IMR-90 (cell line): ENCODE results near the gene PDGFRA. TPM values are rescaled to one million over a fixed set of nuclear protein-coding genes. Genes with fewer than 3 reads are reported as not detected.
A peak's percentile ranks its signal among the peaks of the same experiment; 100 is the strongest.

Experiments used
- ATAC-seq: fragments of 200-7000 bp; cut with Tn5 transposase; 2 replicates; pipeline ENCODE4 v1.9.1; 2020; ENCODE audit warnings: low read depth, mild to moderate bottlenecking, moderate library complexity
- BruUV-seq: library from RNA; stranded (reverse); fragments of 400-500 nt; replicated peaks from 2 replicates; lab custom pipeline; 2021; lab: Mats Ljungman, UMichigan
- CTCF ChIA-PET: fragments of 300-600 bp; formaldehyde crosslinking; extraction: SDS; loops from one replicate; lab custom pipeline; 2021; ENCODE audit warnings: antibody characterized with exemption; lab: Yijun Ruan, JAX
- POLR2A ChIA-PET: fragments of 300-600 bp; sonication (Branson Sonifier 250); formaldehyde crosslinking; loops from one replicate; lab custom pipeline; 2022; ENCODE audit warnings: antibody characterized with exemption; ENCODE audit not compliant: unreplicated experiment; lab: Charles Lee
- DNase-seq: peaks from one replicate; pipeline ENCODE4 v3.0.0; 2013
- H2AFZ ChIP-seq: replicated peaks from 2 replicates; pipeline ENCODE3; 2013; ENCODE audit warnings: low read length, mild to moderate bottlenecking; ENCODE audit not compliant: poor library complexity
- H2AK5ac ChIP-seq: 2 replicates; pipeline ENCODE4 v1.6.1; 2013; ENCODE audit warnings: low read depth, low read length, inconsistent platforms
- H2AK9ac ChIP-seq: replicated peaks from 2 replicates; pipeline ENCODE3; 2013; ENCODE audit warnings: mild to moderate bottlenecking, low read depth, low read length, moderate library complexity; ENCODE audit not compliant: poor library complexity
- H2BK120ac ChIP-seq: 2 replicates; pipeline ENCODE4 v1.6.1; 2013; ENCODE audit warnings: low read depth, low read length, inconsistent platforms
- H2BK15ac ChIP-seq: 3 replicates; pipeline ENCODE4 v1.6.1; 2013; ENCODE audit warnings: low read depth, low read length, inconsistent platforms
- H2BK20ac ChIP-seq: 2 replicates; pipeline ENCODE4 v1.6.1; 2013; ENCODE audit warnings: low read depth, mild to moderate bottlenecking, inconsistent platforms, low read length, moderate library complexity
- H2BK5ac ChIP-seq: 2 replicates; pipeline ENCODE4 v1.6.1; 2013; ENCODE audit warnings: mild to moderate bottlenecking, low read depth, low read length, inconsistent platforms; ENCODE audit not compliant: poor library complexity, severe bottlenecking
- H3K14ac ChIP-seq: replicated peaks from 2 replicates; pipeline ENCODE4 v1.6.1; 2013; ENCODE audit warnings: low read depth, low read length, inconsistent platforms
- H3K18ac ChIP-seq: 2 replicates; pipeline ENCODE4 v1.6.1; 2013; ENCODE audit warnings: low read depth, low read length, control low read depth
- H3K23ac ChIP-seq: 2 replicates; pipeline ENCODE4 v1.6.1; 2013; ENCODE audit warnings: low read depth, low read length, inconsistent platforms
- H3K27ac ChIP-seq: 2 replicates; pipeline ENCODE4 v1.5.1; 2013; ENCODE audit warnings: mild to moderate bottlenecking, control low read depth, low read length; ENCODE audit not compliant: insufficient read depth
- H3K27me3 ChIP-seq: 2 replicates; pipeline ENCODE4 v1.6.1; 2013; ENCODE audit warnings: low read length; ENCODE audit not compliant: control insufficient read depth, insufficient read depth
- H3K36me3 ChIP-seq: 2 replicates; pipeline ENCODE4 v1.6.1; 2013; ENCODE audit warnings: low read length, mixed read lengths; ENCODE audit not compliant: control insufficient read depth, insufficient read depth
- H3K4ac ChIP-seq: 2 replicates; pipeline ENCODE4 v1.6.1; 2013; ENCODE audit warnings: low read depth, low read length, inconsistent platforms
- H3K4me1 ChIP-seq: 2 replicates; pipeline ENCODE4 v1.6.1; 2013; ENCODE audit warnings: low read length, mixed read lengths; ENCODE audit not compliant: control insufficient read depth, insufficient read depth
- H3K4me2 ChIP-seq: 2 replicates; pipeline ENCODE4 v1.6.1; 2013; ENCODE audit warnings: low read depth, mild to moderate bottlenecking, control low read depth, low read length, moderate library complexity
- H3K4me3 ChIP-seq: 2 replicates; pipeline ENCODE4 v1.5.1; 2013; ENCODE audit warnings: low read depth, mild to moderate bottlenecking, control low read depth, low read length, moderate library complexity; ENCODE audit not compliant: insufficient read depth
- H3K56ac ChIP-seq: 2 replicates; pipeline ENCODE4 v1.6.1; 2013; ENCODE audit warnings: low read length, inconsistent platforms; ENCODE audit not compliant: insufficient read depth; ENCODE audit errors: extremely low read depth
- H3K79me1 ChIP-seq, 2 experiments: 2 replicates each; pipeline ENCODE4 v1.6.1; 2013; ENCODE audit warnings: low read length in 2 of 2, inconsistent platforms in 1 of 2, low read depth in 1 of 2
- H3K9ac ChIP-seq: 2 replicates; pipeline ENCODE4 v1.6.1; 2013; ENCODE audit warnings: low read depth, low read length, control low read depth
- H3K9me1 ChIP-seq: 2 replicates; pipeline ENCODE4 v1.6.1; 2013; ENCODE audit warnings: low read length, inconsistent platforms; ENCODE audit not compliant: insufficient read depth
- H3K9me3 ChIP-seq: 2 replicates; pipeline ENCODE4 v1.6.1; 2013; ENCODE audit warnings: low read length; ENCODE audit not compliant: control insufficient read depth, insufficient read depth
- H4K20me1 ChIP-seq: 2 replicates; pipeline ENCODE4 v1.6.1; 2013; ENCODE audit warnings: low read length, inconsistent platforms; ENCODE audit not compliant: insufficient read depth
- H4K5ac ChIP-seq: 2 replicates; pipeline ENCODE4 v1.6.1; 2013; ENCODE audit warnings: mild to moderate bottlenecking, low read depth, low read length, control low read depth
- H4K8ac ChIP-seq, 2 experiments: 2 replicates each; pipeline ENCODE4 v1.6.1; 2013; ENCODE audit warnings: low read depth in 2 of 2, low read length in 2 of 2, control low read depth in 1 of 2, inconsistent platforms in 1 of 2
- H4K91ac ChIP-seq: 2 replicates; pipeline ENCODE4 v1.6.1; 2013; ENCODE audit warnings: low read depth, low read length, inconsistent platforms; ENCODE audit not compliant: insufficient read depth
- BHLHE40 ChIP-seq: fragments of 150-350 bp; IDR thresholded peaks from 2 replicates; pipeline ENCODE4 v1.6.1; 2016; ENCODE audit warnings: mild to moderate bottlenecking, low read depth, low read length
- CEBPB ChIP-seq: IDR thresholded peaks from 2 replicates; pipeline ENCODE4 v1.6.1; 2012; ENCODE audit warnings: low read depth, low read length, improper control_type of control experiment
- WGBS, 2 experiments: methylation state at CpG; one replicate each; pipeline versions ENCODE4 v1.1.5 to v1.1.7; 2013; ENCODE audit warnings: missing lambda C conversion rate in 2 of 2; ENCODE audit not compliant: insufficient read length in 1 of 2; ENCODE audit errors: extremely low coverage in 2 of 2; 5-methylcytosine and 5-hydroxymethylcytosine counted together
- dilution Hi-C: fragments of 300-500 bp; cut with HindIII; formaldehyde crosslinking; loops from one replicate; pipeline ENCODE4 v1.14.3; 2018; ENCODE audit warnings: low sequenced_read_pairs; ENCODE audit not compliant: unreplicated experiment
- in situ Hi-C: fragments of 300-500 bp; cut with MboI; formaldehyde crosslinking; loops from 3 replicates; pipeline ENCODE4 v1.14.3; 2019; ENCODE audit warnings: low sequenced_read_pairs, inconsistent platforms, mixed read lengths
- intact Hi-C: fragments of 100-400 bp; cut with micrococcal nuclease; formaldehyde crosslinking; loops from 2 replicates; pipeline ENCODE4 v1.10.0; 2022
- polyA plus RNA-seq, 3 experiments: library from polyadenylated mRNA; depleted of rRNA; stranded (reverse); fragments of >200 nt; gene quantifications; 2 replicates each; pipeline ENCODE4 v1.2.3, GENCODE V29; 2012; ENCODE audit warnings: low replicate concordance in 1 of 3
- total RNA-seq: library from RNA; depleted of rRNA; stranded (reverse); fragments of >200 nt; gene quantifications from 2 replicates; pipeline ENCODE4 v1.2.3, GENCODE V29; 2012

PDGFRA gene
- total and polyA plus RNA-seq, 2 of the 4 experiments (the other 2 are of a cell fraction): 60.8 to 168 TPM

GRCh38 chr4:54255881-54256280, 26.8 kb downstream of the PDGFRA start:
- H3K4me3 ChIP-seq: no peak overlapping the region
- no TSS peak for BruUV-seq
- H3K18ac ChIP-seq: no peak overlapping the region
- no peak overlapping the region for H4K8ac ChIP-seq
- peaks cover 33% of the 10 kb centered on the region for H3K36me3 ChIP-seq
- H4K5ac ChIP-seq: no peak overlapping the region
- H3K79me1 ChIP-seq: peaks cover 27 to 81% of the 10 kb centered on the region in 2 experiments
- WGBS, 2 experiments: no CpG with 5 or more reads among the region's 2 CpGs
- H2AK9ac ChIP-seq: no peak overlapping the region
- TF ChIP-seq BHLHE40: no peak
- peak; percentile 32; the same call in 1 of the 2 replicates for TF ChIP-seq CEBPB
- POLR2A ChIA-PET: no interaction called here
- H2BK15ac ChIP-seq: no peak overlapping the region
- H2AFZ ChIP-seq: no peak overlapping the region
- H3K14ac ChIP-seq: no peak overlapping the region
- H3K56ac ChIP-seq: no peak overlapping the region
- H3K9me1 ChIP-seq: peaks cover 20% of the 10 kb centered on the region
- no peak overlapping the region for H2AK5ac ChIP-seq
- H3K9me3 ChIP-seq: no peaks in the 10 kb centered on the region
- dilution Hi-C loops (no loop called here), intact Hi-C loops (no loop called here), in situ Hi-C loops (no loop called here)
- no peak overlapping the region for H3K4ac ChIP-seq
- no peak overlapping the region for H3K27ac ChIP-seq
- no peak overlapping the region for H3K23ac ChIP-seq
- no peak overlapping the region for H4K91ac ChIP-seq
- H2BK20ac ChIP-seq: no peak overlapping the region
- no peak overlapping the region for H2BK120ac ChIP-seq
- H3K27me3 ChIP-seq: no peaks in the 10 kb centered on the region
- H2BK5ac ChIP-seq: no peak overlapping the region
- CTCF ChIA-PET: no interaction called here
- ATAC-seq (no peak; the same call in 1 of the 2 replicates), DNase-seq (peak; percentile 60)
- no peak overlapping the region for H3K9ac ChIP-seq
- no peak overlapping the region for H3K4me2 ChIP-seq
- H3K4me1 ChIP-seq: peaks cover 18% of the 10 kb centered on the region
- peaks cover 94% of the 10 kb centered on the region for H4K20me1 ChIP-seq
